Measurements from ENCODE around the gene TMEM79.

TMEM79 gene

DNA sequence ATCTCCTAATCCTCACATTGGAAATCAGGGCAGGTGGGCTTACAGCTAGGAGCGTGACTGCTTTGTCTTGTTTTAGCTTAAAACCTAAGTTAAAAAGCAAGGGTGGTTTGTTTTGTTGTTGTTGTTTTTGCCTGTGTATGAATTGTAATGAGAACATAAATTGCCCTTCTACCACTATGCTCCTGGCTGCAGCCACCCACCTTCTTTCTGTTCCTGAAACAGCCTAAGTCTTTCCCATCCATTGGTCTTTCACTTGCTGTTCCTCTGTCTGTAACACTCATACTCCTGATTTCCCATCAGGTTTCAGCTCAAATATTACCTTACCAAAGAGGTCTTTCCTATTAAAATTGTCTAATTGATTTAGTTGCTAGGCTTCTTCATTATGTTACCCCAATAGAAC, 604 bp upstream of the TMEM79 start:
- TF ChIP-seq, protein P1, sequence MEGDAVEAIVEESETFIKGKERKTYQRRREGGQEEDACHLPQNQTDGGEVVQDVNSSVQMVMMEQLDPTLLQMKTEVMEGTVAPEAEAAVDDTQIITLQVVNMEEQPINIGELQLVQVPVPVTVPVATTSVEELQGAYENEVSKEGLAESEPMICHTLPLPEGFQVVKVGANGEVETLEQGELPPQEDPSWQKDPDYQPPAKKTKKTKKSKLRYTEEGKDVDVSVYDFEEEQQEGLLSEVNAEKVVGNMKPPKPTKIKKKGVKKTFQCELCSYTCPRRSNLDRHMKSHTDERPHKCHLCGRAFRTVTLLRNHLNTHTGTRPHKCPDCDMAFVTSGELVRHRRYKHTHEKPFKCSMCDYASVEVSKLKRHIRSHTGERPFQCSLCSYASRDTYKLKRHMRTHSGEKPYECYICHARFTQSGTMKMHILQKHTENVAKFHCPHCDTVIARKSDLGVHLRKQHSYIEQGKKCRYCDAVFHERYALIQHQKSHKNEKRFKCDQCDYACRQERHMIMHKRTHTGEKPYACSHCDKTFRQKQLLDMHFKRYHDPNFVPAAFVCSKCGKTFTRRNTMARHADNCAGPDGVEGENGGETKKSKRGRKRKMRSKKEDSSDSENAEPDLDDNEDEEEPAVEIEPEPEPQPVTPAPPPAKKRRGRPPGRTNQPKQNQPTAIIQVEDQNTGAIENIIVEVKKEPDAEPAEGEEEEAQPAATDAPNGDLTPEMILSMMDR (IDR thresholded peaks at IDR 0.05; ENCODE audit: control insufficient read depth, insufficient read depth, low read depth, low read length, missing control alignments) = no peak
- no peak for DNase-seq (ENCODE audit: low read depth)
- H3K4me3 ChIP-seq (ENCODE audit: control insufficient read depth, low read depth, low read length) = peak overlapping the region; percentile 71

DNA sequence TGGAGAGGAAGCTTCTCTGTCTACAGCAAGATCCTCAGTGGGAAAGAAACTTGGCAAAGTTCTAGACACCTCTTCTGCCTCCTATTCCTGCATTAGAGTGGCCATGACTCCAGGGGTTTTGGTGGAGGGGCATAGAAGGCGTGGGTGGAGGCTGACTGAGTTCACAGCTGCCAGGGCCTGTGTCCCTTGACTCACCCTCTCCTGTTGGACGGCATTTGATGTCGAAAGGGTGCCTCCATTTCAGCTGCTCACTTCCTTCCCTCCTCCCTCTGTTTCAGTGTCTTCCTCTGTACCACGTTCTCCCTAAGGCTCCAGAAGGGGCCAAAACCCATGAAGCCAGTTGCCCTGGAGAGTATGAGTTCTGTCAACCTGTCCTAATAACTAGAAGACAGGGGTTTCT, 632 bp downstream of the TMEM79 start:
- DNase-seq (ENCODE audit: low read depth) = no peak
- H3K4me3 ChIP-seq (ENCODE audit: control insufficient read depth, low read depth, low read length) = no peak overlapping the region
- TF ChIP-seq, protein P1 (IDR thresholded peaks at IDR 0.05; ENCODE audit: control insufficient read depth, insufficient read depth, low read depth, low read length, missing control alignments) = no peak

DNA sequence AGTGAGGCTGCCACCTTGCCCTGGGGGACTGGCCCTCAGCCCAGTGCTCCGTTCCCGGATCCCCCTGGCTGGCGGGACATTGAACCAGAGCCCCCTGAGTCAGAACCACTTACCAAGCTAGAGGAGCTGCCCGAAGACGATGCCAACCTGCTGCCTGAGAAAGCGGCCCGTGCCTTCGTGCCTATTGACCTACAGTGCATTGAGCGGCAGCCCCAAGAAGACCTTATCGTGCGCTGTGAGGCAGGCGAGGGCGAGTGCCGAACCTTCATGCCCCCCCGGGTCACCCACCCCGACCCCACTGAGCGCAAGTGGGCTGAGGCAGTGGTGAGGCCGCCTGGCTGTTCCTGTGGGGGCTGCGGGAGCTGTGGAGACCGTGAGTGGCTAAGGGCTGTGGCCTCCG, 1.3 kb downstream of the TMEM79 start:
- no peak overlapping the region for H3K4me3 ChIP-seq (ENCODE audit: control insufficient read depth, low read depth, low read length)
- no peak for DNase-seq (ENCODE audit: low read depth)
- TF ChIP-seq, protein P1 (IDR thresholded peaks at IDR 0.05; ENCODE audit: control insufficient read depth, insufficient read depth, low read depth, low read length, missing control alignments) = no peak

DNA sequence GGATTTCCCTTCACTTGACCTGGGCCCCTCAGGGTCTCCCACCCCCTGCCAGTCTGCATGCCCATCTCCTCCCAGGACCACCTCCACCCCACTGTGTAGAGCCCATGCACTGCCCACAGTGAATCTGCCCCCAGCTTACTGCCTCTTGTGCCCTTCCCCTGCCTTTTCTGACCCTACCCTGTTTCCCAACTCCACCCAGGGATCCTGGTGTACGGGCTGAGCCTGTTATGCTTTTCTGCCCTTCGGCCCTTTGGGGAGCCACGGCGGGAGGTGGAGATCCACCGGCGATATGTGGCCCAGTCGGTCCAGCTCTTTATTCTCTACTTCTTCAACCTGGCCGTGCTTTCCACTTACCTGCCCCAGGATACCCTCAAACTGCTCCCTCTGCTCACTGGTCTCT, 1.9 kb downstream of the TMEM79 start:
- TF ChIP-seq, protein P1 (IDR thresholded peaks at IDR 0.05; ENCODE audit: control insufficient read depth, insufficient read depth, low read depth, low read length, missing control alignments) = no peak
- DNase-seq (ENCODE audit: low read depth) = no peak
- H3K4me3 ChIP-seq (ENCODE audit: control insufficient read depth, low read depth, low read length) = no peak overlapping the region

DNA sequence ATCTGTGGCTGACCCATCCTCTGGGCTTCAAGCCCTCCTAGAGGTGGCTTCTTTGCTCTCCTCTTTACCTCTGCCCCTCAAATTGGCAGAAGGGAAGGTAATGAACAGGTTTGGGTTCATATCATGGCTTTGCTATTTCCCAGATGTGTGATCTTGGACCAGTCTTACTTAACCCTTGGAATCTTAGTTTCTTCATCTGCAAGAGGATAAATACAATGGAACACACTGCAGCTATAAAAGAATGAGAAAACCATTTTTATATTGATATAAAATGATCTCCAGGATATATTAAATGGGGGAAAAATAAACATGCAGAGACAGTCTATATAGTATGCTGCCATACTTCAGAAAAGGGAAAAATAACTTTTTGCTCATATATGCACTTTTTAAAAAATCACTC, 5.7 kb downstream of the TMEM79 start:
- no peak overlapping the region for H3K4me3 ChIP-seq (ENCODE audit: control insufficient read depth, low read depth, low read length)
- no peak for DNase-seq (ENCODE audit: low read depth)
- TF ChIP-seq, protein P1 (IDR thresholded peaks at IDR 0.05; ENCODE audit: control insufficient read depth, insufficient read depth, low read depth, low read length, missing control alignments) = no peak

DNA sequence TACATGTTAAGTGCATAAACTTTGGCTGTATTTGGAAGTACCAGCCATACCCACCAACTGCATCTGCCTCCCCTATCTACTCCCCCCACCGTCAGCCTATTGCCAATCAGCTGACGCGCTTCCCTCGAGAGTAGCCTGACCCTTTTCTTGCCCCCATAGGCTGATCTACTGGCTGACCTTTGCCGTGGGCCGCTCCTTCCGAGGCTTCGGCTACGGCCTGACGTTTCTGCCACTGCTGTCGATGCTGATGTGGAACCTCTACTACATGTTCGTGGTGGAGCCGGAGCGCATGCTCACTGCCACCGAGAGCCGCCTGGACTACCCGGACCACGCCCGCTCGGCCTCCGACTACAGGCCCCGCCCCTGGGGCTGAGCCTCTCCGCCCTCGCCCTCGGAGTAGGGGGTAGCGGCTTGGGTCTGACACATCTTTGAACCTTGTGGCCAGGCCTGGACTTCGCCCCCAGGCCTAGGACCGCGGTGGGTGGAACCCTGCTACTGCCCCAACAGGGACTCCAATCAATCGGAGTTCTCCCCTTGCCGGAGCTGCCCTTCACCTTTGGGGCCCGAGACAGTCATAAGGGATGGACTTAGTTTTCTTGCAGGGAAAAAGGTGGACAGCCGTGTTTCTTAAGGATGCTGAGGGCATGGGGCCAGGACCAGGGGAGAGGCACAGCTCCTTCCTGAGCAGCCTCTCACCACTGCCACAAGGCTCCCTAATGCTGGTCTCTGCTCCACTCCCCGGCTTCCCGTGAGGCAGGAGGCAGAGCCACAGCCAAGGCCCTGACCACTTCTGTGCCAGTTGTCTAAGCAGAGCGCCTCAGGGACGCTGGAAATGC, 7.3 kb downstream of the TMEM79 start:
- DNase-seq (ENCODE audit: low read depth) = no peak
- TF ChIP-seq, protein P1 (IDR thresholded peaks at IDR 0.05; ENCODE audit: control insufficient read depth, insufficient read depth, low read depth, low read length, missing control alignments) = no peak
- peak overlapping the region; percentile 50 for H3K4me3 ChIP-seq (ENCODE audit: control insufficient read depth, low read depth, low read length)

Measured in AG09309 (cell line).